Heart left ventricle (tissue), 16 donors: ENCODE measurements around the gene CHRNA3. TPM values are rescaled to one million over a fixed set of nuclear protein-coding genes. Genes with fewer than 3 reads are reported as not detected.

Source experiments
- ATAC-seq, 4 donors: fragments of 200-7000 bp; cut with Tn5 transposase; one replicate each; pipeline ENCODE4 v1.9.1; 2020 to 2022; ENCODE audit warnings: moderate library complexity in 4 of 4, mild to moderate bottlenecking in 3 of 4, moderate number of reproducible peaks in 1 of 4
- DNase-seq, 5 donors: peaks; one replicate each; pipeline ENCODE4 v3.0.0-alpha.2; 2020
- H3K27ac ChIP-seq, 12 donors: fragments of 200-600 bp; sonication (generic) in 4 of 12; one replicate each; pipeline versions ENCODE4 v1.5.0 to v1.8.0; 2016 to 2022; ENCODE audit warnings: mild to moderate bottlenecking in 2 of 12
- H3K27me3 ChIP-seq, 9 donors: fragments of 200-600 bp; sonication (generic) in 2 of 9; one replicate each; pipeline versions ENCODE4 v1.5.1 to v1.8.0; 2016 to 2022; ENCODE audit warnings: mild to moderate bottlenecking in 3 of 9
- H3K36me3 ChIP-seq, 9 donors: fragments of 200-600 bp; sonication (generic) in 2 of 9; one replicate each; pipeline versions ENCODE4 v1.5.0 to v1.8.0; 2018 to 2022; ENCODE audit warnings: mild to moderate bottlenecking in 2 of 9
- H3K4me1 ChIP-seq, 12 donors: fragments of 200-600 bp; sonication (generic) in 4 of 12; one replicate each; pipeline versions ENCODE4 v1.5.0 to v1.8.0; 2016 to 2022; ENCODE audit warnings: mild to moderate bottlenecking in 3 of 12
- H3K4me3 ChIP-seq, 12 donors: fragments of 200-600 bp; sonication (generic) in 4 of 12; one replicate each; pipeline versions ENCODE4 v1.5.0 to v1.8.0; 2017 to 2022; ENCODE audit warnings: mild to moderate bottlenecking in 9 of 12, moderate library complexity in 4 of 12
- H3K9me3 ChIP-seq, 12 donors: fragments of 200-600 bp; sonication (generic) in 4 of 12; one replicate each; pipeline versions ENCODE4 v1.5.0 to v1.8.0; 2016 to 2022; ENCODE audit warnings: mild to moderate bottlenecking in 1 of 12
- POLR2A ChIP-seq, 2 donors: fragments of 450-650 bp; IDR thresholded peaks; one replicate each; pipeline ENCODE4 v1.6.1; 2017; ENCODE audit warnings: antibody characterized with exemption in 2 of 2, mild to moderate bottlenecking in 2 of 2, moderate library complexity in 2 of 2
- WGBS, 4 donors: extraction: QIAGEN DNeasy Blood & Tissue Kit in 2 of 4; methylation state at CpG; one replicate each; pipeline versions ENCODE4 v1.1.5 to v1.1.7; 2013 to 2018; 5-methylcytosine and 5-hydroxymethylcytosine counted together
- intact Hi-C, 10 donors: fragments of 100-400 bp; cut with DNase I; formaldehyde crosslinking; loops; one replicate each; pipeline versions ENCODE4 v1.11.1 to v1.14.2; 2022
- polyA plus RNA-seq, 2 donors: library from polyadenylated mRNA; stranded (reverse); fragments of 200-250 nt; gene quantifications; one replicate each; pipeline ENCODE4 v1.2.3, GENCODE V29; 2013
- total RNA-seq, 9 donors: library from RNA; depleted of rRNA in 2 of 9; stranded (reverse); fragments of >200 nt in 2 of 9; fragmentation: NEBNext Ultra II Directional in 3 of 9; extraction: Animal tissue kit (Norgen Biotek cat#: 25700) in 3 of 9; gene quantifications; one replicate each; pipeline versions ENCODE4 v1.1.0 to v1.2.4, GENCODE V29; 2016 to 2023
- TF ChIP-seq, protein P1 (sequence below), 12 donors: fragments of 200-600 bp; sonication (generic) in 4 of 12; IDR thresholded peaks; one replicate each; pipeline versions ENCODE4 v1.5.0 to v1.8.0; 2018 to 2022; ENCODE audit warnings: antibody characterized with exemption in 12 of 12, mild to moderate bottlenecking in 5 of 12
- donor health status: ischemic (EF 13 %, LVEDD 7.1; RV severe dilation, severe dysfunction).
- donor health status: healthy with polysubstance abuse.
- donor health status: DM: no; HTN: yes; CAD: no.
- donor health status: DM: no; HTN: no; CAD: no.
- donor health status: ischemic (EF 25% LVEDD 6.9; RV normal size, moderate dysfunction).
- donor health status: ischemic (EF 25% LVEDD 5.7; RV mildly dilated, moderate dysfunction).
- donor health status: healthy.
- donor health status: DM: yes; HTN: yes; CAD: no.
- donor health status: ischemic (EF 35%, LVEDD 5.7; RV mildly dilated, moderate dysfunction).
- donor health status: nonischemic (EF 11% LVEDD 7.7; RV severe dilation, severe dysfunction).
- donor health status: DM: yes; HTN: yes; CAD: no.
- donor health status: PGD.
- donor health status: ischemic (EF 29% LVEDD 5.4; RV normal size, mild dysfunction).
- donor health status: nonischemic (EF 23%, LVEDD 6.1; RV moderate dilation, normal function).

The CHRNA3 gene
- total and polyA plus RNA-seq, 11 donors: 0.06 to 6.9 (median 0.30) TPM; not detected in 4

GRCh38 chr15:78550815-78551214 lies 70.0 kb downstream of the CHRNA3 start:
- DNase-seq: no peak
- ATAC-seq: no peak
- Histone ChIP-seq H3K27me3 (no peaks in the 10 kb centered on the region), H3K9me3 (no peaks in the 10 kb centered on the region), H3K4me3 (no peak overlapping the region), H3K4me1 (no peaks in the 10 kb centered on the region), H3K27ac (no peak overlapping the region), H3K36me3 (peaks cover 0 to 59% (median 54%) of the 10 kb centered on the region in 9 donors)
- intact Hi-C loops: no loop called here
- WGBS, 4 donors: 79 to 87% (median 83%) methylated on average over 3 of the region's 3 CpGs
- no peak for TF ChIP-seq POLR2A (IDR thresholded peaks at IDR 0.05)
- TF ChIP-seq, protein P1, sequence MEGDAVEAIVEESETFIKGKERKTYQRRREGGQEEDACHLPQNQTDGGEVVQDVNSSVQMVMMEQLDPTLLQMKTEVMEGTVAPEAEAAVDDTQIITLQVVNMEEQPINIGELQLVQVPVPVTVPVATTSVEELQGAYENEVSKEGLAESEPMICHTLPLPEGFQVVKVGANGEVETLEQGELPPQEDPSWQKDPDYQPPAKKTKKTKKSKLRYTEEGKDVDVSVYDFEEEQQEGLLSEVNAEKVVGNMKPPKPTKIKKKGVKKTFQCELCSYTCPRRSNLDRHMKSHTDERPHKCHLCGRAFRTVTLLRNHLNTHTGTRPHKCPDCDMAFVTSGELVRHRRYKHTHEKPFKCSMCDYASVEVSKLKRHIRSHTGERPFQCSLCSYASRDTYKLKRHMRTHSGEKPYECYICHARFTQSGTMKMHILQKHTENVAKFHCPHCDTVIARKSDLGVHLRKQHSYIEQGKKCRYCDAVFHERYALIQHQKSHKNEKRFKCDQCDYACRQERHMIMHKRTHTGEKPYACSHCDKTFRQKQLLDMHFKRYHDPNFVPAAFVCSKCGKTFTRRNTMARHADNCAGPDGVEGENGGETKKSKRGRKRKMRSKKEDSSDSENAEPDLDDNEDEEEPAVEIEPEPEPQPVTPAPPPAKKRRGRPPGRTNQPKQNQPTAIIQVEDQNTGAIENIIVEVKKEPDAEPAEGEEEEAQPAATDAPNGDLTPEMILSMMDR (IDR thresholded peaks at IDR 0.05): no peak

- Histone ChIP-seq H3K9me3 (no peaks in the 10 kb centered on the region), H3K27me3 (no peaks in the 10 kb centered on the region), H3K4me3 (no peak overlapping the region), H3K36me3 (peaks cover 0 to 65% (median 60%) of the 10 kb centered on the region in 9 donors), H3K4me1 (no peaks in the 10 kb centered on the region), H3K27ac (no peak overlapping the region)
- DNase-seq: no peak
- intact Hi-C loops: no loop called here
- WGBS, 4 donors: 73 to 80% (median 77%) methylated on average over 6 of the region's 6 CpGs
- no peak for TF ChIP-seq POLR2A (IDR thresholded peaks at IDR 0.05)
- TF ChIP-seq, protein P1 (IDR thresholded peaks at IDR 0.05): no peak
- ATAC-seq: no peak
These were observed 70.6 kb downstream of the CHRNA3 start for GRCh38 chr15:78550194-78550593.

Other genes with a start within 250 kb of the CHRNA3 start
- gene IREB2, start 182.8 kb downstream of the CHRNA3 start, total RNA-seq: 10 to 100 TPM; 12.9 to 50.0 (median 30.0) TPM
- 10 to 100 TPM in 1 of 2 donors, 1 to 10 TPM in 1; 6.3 to 13.3 TPM for gene IREB2, start 182.8 kb downstream of the CHRNA3 start, polyA plus RNA-seq
- 1 to 10 TPM; 4.1 to 8.7 (median 6.8) TPM for gene HYKK, start 113.4 kb downstream of the CHRNA3 start, total RNA-seq
- gene HYKK, start 113.4 kb downstream of the CHRNA3 start, polyA plus RNA-seq: 1 to 10 TPM; 2.6 to 3.3 TPM
- 100 to 1,000 TPM in 8 of 9 donors, 10 to 100 TPM in 1; 97.2 to 153 (median 115) TPM for gene PSMA4, start 80.6 kb downstream of the CHRNA3 start, total RNA-seq
- gene PSMA4, start 80.6 kb downstream of the CHRNA3 start, polyA plus RNA-seq: 100 to 1,000 TPM; 158 to 228 TPM
- 1 to 10 TPM in 7 of 9 donors, under 1 TPM in 2; 0.64 to 4.0 (median 1.5) TPM for gene CHRNA5, start 55.5 kb downstream of the CHRNA3 start, total RNA-seq
- 1 to 10 TPM; 1.0 to 1.5 TPM for gene CHRNA5, start 55.5 kb downstream of the CHRNA3 start, polyA plus RNA-seq
- gene CHRNB4, start 20.2 kb upstream of the CHRNA3 start, total RNA-seq: under 1 TPM in 1 of 9 donors, not detected in 8; 0.21 TPM
- gene CHRNB4, start 20.2 kb upstream of the CHRNA3 start, polyA plus RNA-seq: not detected
- gene ADAMTS7, start 190.5 kb upstream of the CHRNA3 start, total RNA-seq: 10 to 100 TPM in 6 of 9 donors, 1 to 10 TPM in 3; 8.0 to 29.9 (median 13.9) TPM
- 10 to 100 TPM in 1 of 2 donors, 1 to 10 TPM in 1; 5.0 to 18.6 TPM for gene ADAMTS7, start 190.5 kb upstream of the CHRNA3 start, polyA plus RNA-seq